HEK293T (cell line): ENCODE measurements around the gene RETN.

Experiments used
- CTBP1 ChIP-seq: fragments of 450-650 bp; IDR thresholded peaks from 2 replicates; pipeline ENCODE4 v1.6.1; 2016; ENCODE audit warnings: borderline replicate concordance
- ELF4 ChIP-seq: fragments of 450-650 bp; IDR thresholded peaks from 2 replicates; pipeline ENCODE4 v1.6.1; 2017; ENCODE audit warnings: antibody characterized with exemption
- FOXK2 ChIP-seq: fragments of 450-650 bp; IDR thresholded peaks from 2 replicates; pipeline ENCODE4 v1.6.1; 2016; ENCODE audit warnings: mild to moderate bottlenecking
- NFRKB ChIP-seq: fragments of 450-650 bp; IDR thresholded peaks from 2 replicates; pipeline ENCODE4 v1.6.1; 2016; ENCODE audit warnings: mild to moderate bottlenecking, moderate library complexity

DNA sequence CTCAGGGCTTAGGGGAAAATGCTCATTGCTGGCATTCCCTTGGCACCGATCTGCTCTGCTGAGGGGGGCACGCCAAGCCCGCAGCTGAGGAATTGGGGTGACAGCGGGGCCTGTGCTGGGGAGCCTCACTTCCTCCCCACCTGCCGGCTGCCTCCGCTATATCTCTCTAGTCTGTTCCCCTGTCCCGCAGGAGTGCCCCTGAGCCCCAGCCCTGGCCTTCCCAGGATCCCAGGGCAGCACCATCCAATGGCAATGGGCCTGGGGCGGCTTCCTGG is 22.5 kb upstream of the RETN start:
- TF ChIP-seq FOXK2 (no peak), ELF4 (no peak), CTBP1 (no peak), NFRKB (no peak)
